GM18502 (cell line): Measurements from ENCODE around the gene RGS19.

Source experiments
- ATAC-seq: cut with Tn5 transposase; IDR thresholded peaks from one replicate; pipeline ENCODE4 v1.9.1; 2021; ENCODE audit warnings: mild to moderate bottlenecking; ENCODE audit not compliant: unreplicated experiment, poor library complexity

The RGS19 gene

DNA sequence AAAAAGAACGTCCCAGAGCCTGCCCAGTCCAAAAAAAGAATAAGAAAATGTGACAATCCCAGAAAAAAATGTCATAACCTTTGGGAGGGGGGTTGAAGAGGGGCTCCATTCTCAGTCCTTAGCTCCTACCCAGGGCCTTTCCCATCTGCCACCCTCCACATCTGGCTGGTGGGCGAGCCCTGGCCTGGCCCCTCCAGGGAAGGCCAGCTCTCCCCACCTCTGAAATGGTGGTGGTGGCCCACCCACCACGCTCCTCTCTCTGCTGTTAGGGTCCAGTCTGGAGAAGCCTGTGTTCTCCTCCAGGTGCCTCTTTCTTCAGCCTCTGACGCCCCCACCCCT, 415 bp downstream of the RGS19 start:
- ATAC-seq, result no peak

DNA sequence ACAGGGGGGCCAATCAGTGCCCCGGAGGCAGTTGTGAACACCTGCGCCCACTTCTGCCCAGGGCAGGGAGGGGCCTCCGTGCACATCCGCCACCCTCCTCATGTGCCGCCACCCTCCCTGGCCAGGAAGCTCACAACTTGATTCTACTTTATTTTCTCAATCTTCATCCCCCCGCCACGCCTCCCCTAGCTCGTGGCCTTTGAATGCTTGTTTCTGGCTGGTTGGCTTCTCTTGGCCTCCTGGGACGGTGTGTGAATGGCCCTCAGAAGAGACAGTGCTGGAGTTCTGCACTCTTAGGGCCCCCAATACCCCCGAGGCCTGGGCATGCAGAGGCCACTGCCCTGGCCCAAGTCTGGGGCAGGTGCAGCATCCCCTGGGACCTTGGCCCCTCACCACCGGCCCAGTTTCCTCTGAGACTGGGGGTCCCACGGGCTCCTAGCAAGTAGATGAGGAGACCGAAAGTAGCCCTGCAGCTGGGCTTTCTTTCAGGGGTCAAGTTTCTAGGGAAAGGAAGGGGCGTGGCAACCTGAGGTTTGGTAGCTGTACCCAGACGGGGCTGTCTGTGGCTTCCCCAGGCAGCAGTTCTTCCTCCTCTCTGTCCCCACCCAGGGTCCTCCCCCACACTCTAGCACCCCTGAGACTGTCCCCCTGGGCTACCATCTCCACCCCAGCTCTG, 1.3 kb downstream of the RGS19 start:
- no peak for ATAC-seq

DNA sequence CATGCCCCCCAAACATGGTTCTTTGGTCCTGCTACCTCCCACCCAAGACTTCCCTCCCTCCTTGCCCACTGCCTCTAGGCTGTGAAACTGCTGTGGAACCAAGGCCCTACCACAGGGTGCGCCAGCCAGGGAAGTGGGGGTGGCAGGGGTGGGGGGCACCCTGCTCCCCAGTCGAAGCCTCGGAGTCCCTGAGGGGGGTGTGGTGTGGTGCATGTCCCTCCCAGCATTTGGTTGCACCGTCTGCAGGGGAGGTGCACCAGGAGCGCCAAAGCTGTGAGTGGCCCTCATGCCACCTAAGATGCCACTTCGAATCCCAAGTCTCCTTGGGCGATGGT, 1.8 kb downstream of the RGS19 start:
- no peak for ATAC-seq

DNA sequence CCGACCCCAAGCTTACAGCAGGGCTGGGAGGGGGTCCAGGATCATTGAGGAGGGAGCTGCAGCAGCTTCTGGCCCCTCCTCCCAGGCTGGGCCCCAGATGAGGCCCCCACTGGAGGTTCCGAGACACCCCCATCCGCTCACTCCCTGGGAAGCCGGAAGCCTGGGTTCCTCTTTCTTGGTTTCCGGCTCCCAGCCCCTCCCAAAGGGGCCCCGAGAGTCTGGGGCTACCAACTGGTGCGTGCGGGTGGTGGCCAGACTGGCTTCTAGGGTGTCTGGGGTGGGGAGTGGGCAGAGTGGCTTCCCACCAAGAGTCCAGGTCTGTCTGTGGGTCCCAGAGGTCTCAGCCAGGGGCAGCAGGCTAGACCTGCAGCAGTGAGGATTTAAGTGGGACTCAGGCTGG, 2.2 kb downstream of the RGS19 start:
- ATAC-seq, result no peak

DNA sequence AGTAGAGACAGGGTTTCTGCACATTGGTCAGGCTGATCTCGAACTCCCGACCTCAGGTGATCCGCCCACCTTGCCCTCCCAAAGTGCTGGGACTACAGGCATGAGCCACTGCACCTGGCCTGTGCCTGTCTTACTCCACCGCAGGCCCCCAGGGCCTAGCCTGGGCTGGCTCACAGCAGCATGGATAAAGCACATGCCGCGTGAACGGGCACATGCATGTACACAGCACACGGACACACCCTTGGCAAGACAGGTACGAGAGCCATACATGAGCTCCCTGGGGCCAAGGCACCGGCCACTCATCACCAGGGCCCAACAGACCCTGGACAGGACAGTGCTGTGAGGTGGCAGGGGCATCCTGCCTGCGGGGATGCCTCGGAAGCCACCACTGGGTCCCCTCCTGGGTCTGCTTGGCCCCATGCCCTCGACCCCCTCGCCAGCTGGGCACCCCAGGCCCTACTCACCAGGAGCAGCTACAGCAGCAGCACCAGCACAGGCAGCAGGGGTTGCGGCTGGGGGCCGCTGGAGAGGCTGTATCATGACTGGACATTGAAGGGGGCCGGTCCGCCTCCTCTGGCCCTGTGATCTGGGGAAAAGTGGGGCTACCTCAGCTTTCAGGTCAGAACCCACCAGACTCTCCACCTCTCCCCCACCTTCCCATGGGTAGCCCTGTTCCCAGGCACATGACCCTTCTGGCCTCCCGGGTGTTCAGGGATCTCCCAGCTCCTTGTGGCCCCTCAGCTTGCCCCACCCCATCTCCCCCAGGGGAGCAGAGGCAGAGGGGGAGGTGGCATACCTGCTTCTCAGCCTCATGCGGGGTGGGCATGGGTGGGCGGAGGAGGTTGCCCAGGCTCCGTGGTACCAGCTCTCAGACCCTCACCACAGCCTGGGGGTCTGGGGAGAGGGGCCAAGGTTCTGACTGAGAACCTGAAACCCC, 3.0 kb downstream of the RGS19 start:
- no peak for ATAC-seq

DNA sequence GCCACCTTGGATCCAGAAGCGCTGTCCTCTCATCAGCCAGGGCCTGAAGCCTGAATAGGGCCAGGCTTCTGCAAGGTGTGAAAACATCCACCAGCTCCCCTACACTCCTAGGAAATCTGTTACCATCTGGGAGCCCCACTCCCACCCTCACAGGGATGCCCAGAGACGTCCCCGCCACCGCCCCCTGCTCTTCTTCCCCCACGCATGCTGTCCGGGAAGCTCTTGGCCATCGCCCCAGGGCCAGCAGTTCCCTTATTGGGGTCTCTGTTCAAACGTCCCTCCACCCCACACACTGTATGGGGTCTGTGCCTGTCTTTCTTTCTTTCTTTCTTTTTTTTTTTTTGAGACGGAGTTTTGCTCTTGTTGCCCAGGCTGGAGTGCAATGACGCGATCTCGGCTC, 3.8 kb downstream of the RGS19 start:
- ATAC-seq, result no peak

DNA sequence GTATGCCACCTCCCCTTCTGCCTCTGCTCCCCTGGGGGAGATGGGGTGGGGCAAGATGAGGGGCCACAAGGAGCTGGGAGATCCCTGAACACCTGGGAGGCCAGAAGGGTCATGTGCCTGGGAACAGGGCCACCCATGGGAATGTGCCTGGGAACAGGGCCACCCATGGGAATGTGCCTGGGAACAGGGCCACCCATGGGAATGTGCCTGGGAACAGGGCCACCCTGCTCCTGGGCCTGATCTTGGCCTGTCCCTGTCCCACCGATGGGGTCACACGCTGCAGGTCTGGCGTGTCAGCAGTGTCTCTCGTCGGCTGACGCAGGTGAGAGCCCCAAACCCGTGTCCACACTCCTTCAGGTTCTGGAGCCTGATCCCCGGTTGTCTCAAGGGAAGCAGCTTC, 4.4 kb downstream of the RGS19 start:
- ATAC-seq, result no peak

DNA sequence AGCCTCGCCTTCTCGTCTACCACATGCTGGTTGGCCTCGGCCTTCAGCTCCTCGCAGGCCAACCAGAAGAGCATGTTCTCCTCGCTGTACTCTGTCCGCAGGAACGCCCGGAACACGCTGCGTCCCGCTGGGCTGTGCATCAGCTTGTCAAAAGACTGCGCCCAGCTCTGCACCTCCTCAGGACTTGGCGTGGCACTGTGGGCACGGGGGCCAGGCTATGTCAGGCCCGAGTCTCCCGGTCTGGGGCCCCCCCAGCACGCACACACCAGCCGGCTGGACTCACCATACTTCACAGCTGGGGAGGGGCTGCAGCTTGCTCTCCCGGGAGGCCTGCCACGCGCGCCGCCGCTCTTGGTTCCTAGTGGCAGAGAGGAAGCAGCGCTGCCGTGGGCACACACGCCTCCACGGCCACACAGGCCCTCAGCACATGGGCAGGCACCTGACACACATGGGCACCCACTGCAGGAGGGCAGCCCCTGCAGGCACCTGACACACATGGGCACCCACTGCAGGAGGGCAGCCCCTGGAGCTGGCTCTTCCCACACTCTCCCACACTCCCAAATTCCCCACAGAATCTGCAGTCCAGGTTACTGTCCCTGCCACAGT, 5.0 kb downstream of the RGS19 start:
- ATAC-seq, result no peak

DNA sequence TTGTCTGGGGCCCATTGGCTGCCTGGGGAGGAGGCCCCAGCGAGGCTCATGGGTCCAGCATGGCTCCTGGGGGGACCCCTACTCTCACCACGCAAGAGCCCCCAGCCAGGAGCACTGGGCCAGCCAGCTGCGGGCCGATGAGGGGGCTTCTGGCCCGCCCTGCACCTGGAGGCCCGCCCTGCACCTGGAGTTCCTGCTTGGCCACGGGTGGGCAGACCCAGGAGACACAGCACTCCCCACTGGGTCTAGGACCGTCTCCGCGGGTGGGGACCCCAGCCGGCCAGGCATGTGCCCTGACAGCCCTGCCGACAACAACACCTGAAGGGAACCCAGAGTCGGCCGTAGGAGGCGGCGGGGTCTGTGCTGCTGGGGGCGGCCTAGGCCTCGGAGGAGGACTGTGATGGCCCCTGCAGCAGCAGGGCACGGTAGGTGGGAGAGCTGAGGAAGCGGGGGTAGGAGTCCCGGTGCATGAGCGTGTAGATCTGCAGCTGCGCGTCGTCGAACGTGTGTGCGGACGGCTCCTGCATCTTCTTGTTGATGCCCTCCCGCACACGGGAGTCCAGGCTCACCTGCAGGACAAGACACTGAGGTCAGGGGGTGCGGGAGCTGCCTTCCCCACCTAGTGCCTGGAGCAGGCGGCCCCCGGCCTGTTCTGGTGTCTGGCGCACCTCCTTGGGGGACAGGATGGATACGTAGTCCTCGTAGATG, 5.7 kb downstream of the RGS19 start:
- no peak for ATAC-seq

DNA sequence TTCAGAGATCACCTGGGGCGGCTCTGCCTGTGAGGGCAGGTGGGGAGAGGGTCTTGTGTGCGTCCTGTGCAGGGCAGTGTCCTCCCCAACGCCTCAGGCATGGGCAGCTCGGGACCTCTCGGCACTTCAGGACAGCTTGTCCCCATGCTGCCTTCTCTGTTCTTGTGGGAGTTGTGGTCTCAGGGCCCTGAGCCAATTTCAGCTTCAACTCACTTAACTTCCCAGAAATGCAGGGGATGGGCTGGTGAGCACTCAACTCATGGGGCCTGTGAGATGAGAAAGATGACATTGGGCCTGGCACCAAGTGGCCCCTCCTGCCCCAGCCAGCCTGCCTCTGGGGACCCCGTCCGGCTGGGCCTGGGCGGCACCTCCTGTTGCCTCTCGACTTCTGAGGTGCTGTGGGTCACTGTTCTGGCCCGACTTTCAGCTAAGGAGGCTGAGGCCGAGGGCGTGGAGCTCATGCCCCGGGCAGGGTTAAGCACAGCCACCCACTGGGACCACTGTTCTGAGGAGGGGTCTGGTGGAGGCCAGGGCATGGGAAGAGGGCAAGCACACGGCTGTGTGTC, 6.7 kb downstream of the RGS19 start:
- ATAC-seq, result no peak

DNA sequence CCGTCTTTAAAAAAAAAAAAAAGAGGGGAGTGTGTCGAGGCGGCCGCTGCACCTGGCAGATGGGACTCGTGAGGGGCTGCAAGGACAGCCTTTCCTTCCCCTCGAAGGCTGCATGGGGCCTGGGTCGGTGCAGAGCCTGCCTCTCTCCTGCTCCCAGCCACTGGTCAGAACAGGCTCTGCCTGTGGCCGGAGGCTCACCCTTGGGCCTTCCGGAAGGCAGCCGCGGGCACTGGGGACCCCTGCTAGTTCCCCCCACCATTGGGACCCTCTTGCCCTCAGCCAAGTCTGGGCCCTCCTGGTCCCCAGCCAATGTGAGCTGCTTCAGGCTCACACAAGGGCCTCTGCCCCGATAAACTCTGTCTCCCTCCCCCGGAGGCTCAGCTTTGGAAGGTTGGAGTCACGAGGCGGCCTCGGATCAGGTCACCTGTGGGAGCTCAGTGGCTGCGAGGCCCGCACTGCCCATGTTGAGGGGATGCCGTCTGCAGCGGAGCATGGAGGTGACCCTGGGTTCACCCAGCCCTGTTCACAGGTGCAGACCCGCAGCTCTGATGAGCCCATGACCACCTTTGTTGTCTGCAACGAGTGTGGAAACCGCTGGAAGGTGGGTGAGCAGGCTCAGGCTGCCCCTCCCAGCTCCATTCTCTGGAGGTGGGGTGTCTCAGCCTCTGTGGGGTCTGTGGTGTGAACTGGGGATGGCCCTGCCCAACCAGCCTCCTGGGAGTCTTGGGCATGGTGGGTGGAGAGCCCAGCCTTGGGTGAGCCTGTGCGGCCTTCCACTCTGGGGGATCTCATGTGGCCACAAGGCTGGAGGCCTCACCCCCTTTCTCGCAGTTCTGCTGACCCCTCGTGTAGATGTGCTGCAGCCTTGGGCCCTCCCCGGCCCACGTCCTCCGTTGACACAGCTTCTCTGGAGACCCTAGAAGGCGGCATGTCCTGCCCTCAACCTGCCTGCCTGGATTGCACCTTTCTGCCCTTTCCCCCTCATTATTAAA, 7.7 kb downstream of the RGS19 start:
- ATAC-seq, result no peak

DNA sequence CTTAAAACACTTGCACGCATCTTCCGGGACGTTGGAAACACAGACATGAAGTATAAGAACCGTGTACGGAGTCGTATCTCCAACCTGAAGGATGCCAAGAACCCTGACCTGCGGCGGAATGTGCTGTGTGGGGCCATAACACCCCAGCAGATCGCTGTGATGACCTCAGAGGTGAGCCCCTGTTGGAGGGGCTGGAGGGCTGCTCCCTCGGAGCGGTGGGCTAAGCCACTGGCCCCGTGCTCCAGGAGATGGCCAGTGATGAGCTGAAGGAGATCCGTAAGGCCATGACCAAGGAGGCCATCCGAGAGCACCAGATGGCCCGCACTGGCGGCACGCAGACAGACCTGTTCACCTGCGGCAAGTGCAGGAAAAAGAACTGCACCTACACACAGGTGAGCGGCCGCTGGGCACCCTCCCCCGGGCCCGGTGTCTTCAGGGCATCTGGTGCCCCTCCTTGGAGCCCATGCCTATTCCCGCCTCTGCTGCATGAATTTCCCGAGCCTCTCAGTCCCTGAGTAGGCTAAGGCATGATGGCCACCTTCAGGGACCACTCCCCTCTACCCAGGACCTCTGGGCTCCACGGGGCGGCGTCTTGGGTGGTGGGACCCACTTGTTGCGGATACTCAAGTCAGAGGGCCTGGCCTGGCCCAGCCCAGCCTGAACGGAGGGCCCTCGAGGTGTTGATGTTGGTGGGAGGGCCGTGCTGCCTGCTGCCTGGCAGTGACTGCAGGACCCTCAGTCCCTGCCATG, 8.9 kb downstream of the RGS19 start:
- no peak for ATAC-seq

DNA sequence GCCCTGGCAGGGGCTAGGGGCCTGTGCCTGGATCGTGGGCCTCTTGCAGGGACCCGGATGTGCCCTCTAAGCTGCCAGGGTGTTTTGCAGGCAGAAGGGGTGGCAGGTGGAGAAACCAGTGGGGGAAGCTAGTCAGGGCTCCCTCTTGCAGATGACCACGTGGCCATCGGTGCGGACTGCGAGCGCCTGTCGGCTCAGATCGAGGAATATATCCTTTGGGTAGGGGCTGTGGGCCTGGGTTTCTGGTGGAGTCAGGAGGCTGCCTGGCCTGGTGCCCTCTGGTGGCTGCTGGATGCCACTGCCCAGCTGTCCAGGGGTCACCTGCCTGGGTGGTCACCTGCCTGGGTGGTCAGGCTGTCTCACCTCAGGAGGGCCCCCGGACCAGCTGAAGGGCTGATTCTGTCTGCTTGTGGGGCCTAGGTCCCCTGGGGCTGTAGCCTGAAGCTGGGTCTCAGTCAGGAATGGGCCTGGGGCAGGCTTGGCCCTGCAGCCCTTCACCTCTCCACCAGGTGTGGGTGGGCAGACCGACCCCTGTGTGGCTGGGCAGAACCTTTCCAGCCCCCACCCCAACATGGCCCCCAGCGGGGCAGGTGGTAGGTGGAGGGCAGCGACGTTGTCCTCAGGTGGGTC, 9.6 kb downstream of the RGS19 start:
- no peak for ATAC-seq

DNA sequence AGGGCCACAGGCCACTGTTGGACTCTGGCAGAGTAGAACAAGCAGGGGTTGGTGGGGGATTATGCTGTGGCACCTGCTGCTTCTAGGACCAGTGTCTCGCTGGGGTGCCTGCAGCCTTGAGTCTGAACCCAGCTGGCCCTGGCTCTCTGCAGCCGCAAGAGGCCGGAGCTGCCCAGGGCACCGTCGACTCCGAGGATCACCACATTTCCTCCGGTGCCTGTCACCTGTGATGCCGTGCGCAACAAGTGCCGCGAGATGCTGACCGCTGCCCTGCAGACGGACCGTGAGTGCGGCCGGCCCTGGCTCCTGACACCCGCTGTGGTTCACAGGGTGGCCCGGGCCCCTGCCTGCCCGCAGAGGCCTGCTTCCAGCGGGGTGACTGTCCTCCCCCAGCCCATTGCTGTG, 10.1 kb downstream of the RGS19 start:
- ATAC-seq, result no peak

DNA sequence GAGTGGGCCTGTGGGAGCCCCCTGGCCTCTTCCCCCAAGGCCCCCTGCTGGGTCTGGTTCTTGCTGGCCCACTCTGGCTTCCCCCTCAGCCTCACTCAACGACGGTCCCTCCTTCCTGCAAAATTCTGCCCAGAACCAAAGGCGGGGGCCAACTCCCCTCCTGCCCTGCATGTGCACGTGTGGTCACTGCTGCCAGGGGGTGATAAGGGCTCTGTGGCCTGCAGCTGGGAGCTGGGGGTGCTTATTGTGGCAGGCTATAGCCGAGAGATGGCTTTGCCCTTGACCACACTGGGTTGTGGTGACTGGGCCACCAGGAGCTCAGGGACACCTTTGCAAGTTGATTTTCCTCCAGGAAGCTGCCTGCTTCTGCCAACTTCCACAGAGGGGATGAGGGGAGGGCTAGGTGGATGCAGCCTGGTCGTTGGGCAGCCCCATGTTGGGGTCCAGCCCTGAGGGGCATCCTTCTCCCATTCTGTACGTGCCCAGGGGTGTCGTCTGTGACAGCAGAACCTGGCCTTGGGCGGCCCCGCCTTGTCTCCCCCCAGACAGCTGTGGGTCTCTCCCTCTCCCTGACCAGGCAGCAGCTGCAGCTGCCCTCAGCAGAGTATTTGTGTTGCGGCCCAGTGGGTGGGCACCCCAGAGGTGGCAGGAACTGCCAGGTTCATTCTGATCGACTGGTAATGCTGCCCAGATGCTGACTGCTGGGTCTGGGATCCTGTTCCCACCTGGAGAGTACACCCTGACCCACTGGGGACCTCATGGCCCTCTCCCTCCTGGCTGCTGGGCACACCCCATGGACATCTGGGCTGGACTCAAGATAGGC, 10.7 kb downstream of the RGS19 start:
- ATAC-seq, result no peak

DNA sequence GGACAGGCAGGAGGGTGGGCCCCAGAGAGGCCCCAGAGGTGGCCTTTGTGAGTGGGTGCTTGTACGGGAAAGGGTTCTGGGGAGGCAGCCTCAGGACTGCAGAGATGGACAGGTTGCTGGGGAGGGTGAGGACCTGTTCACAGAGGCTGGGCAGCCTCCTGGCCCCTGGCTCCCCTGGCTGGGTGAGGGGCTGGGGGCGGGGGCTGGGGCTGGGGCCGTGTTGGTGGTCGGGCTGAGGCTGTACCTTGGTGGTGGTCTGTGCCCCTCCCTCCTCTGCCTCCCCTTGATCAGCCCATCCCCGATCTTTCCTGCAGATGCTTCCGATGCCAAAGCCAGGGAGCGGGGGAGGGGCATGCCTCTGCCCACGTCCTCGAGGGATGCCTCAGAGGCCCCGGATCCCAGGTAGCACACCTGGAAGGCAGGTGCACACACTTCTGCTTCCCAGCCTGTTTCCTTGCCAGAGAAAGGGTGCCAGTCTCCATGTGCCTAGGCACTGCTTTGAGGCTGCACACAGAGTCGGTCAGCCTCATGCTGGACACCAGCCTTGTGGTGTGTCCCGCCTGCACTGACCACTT, 11.5 kb downstream of the RGS19 start:
- no peak for ATAC-seq

DNA sequence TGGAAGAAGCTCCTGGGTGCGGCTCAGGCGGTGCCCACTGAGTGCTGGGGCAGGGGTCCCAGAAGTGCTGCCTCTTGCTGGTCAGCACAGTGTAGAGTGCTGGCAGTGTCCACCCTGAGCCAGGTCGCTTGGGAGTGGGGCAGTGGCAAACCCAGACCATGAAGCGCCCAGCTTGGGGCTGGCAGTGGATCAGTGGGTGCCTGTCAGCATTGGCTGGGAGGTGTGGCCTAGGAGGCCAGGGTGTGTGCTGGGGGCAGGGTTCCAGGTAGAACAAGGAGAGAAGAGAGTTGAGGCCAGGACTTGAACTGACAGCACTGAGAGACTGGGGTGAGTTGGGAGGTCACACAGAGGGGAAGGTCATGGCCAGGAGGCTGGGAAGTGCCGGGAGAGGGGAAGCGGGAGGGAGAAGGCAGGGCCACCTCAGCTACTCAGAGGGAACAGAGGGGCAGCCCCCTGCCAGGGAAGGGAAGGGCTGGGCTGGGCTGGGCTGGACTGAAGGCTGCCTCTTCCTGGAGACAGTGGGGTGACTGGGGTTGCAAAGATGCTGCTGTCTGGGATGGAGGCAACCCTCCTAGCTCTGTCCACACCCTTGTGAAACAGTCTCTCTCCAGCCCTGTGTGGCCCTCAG, 12.2 kb downstream of the RGS19 start:
- ATAC-seq, result no peak
